ENCODE results near the gene WFIKKN2. TPM values are rescaled to one million over a fixed set of nuclear protein-coding genes. Genes with fewer than 3 reads are reported as not detected.
A peak's percentile ranks its signal among the peaks of the same experiment; 100 is the strongest.

WFIKKN2 gene
- total RNA-seq, 2 donors from 2014 or later: 0.06 to 0.08 TPM

DNA sequence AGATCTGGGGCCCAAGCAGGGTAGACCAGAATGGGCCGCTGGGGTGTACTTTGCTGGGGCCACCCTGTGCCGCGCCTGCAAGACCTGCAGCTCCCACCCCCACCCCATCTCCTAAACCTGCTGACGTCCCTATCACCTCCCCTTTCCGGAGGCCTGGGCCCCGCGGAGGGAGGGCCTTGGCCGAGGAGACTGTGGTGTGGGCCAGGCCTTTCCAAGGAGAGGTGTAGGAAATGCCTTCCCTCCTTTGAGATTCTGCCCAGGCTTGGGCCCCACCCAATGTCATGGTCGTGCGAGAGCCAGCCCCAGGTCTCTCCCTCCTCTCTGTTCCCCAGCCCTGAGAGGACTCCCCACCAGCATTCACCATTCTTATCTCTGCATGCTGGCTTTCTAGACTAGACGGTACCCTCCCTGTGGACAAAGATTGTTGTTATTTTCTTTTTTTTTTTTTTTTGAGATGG lies 3.9 kb upstream of the WFIKKN2 start:
- no peak for DNase-seq
- intact Hi-C loops (cut with DNase I, micrococcal nuclease): loop anchor here in 1 of 2 donors (10.0 kb wide), 1 partner anchor 287 kb away; the partner anchor contains the start of gene SPATA20
- no peak for ATAC-seq

DNA sequence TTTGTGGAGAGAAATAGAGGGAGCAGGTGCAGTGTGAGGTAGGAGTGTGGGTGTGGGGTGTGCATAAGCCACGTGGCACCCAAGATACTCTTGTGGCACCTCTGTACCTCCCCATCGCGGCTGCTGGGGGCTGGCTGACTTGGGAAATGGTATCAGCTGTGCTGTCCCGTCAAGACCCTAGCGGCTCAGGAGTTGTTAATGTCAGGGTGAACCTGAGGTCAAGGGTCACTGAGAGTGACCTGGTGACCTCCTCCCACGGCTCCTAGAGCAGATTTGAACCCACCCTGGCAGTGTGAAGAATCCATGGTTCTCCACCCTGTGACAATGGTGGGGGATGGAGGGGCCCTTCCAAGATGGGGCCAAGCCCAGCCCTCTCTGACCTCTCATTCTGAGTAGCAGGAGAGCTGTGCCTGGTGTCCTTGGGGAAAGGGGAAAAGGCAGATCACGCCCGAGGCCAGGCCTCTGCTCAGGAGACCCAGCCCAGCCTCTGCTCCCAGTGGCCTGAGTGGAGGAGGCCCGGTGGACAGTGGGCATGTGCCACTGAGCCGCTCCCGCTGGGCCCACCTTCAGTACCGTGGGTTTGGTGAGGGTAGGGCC lies 3.0 kb upstream of the WFIKKN2 start:
- ATAC-seq (no peak), DNase-seq (no peak)
- intact Hi-C loops (cut with DNase I, micrococcal nuclease): loop anchor here in 1 of 2 donors (10.0 kb wide), 1 partner anchor 288 kb away; the partner anchor contains the start of gene SPATA20

DNA sequence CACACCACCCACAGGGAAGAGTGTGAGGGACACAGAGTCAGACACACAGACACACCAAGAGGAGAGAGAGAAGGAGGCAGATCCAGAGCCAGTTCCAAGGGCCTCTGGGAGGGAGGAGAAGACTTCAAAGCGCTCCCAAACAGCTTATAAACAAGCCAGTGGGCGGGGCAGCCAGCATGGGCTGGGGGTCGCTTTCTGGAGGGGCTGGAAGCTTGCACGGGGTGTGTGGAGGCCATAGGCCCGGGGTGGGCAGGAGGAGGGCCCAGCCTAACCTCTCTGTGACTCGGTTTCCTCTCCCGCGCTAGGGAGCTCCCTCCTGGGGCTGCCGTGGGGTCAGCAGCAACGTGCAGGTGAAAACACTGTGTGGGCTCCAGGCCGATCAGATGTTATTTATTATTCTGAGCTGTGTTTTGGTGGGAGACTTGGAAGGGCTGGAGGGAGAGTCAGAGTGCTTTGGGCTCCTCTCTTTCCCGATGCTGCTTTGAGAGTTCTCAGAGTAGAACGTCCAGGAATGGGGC lies 2.5 kb upstream of the WFIKKN2 start:
- intact Hi-C loops (cut with DNase I, micrococcal nuclease): loop anchor here in 1 of 2 donors (10.0 kb wide), 1 partner anchor 288 kb away; the partner anchor contains the start of gene SPATA20
- no peak for ATAC-seq
- DNase-seq: no peak

DNA sequence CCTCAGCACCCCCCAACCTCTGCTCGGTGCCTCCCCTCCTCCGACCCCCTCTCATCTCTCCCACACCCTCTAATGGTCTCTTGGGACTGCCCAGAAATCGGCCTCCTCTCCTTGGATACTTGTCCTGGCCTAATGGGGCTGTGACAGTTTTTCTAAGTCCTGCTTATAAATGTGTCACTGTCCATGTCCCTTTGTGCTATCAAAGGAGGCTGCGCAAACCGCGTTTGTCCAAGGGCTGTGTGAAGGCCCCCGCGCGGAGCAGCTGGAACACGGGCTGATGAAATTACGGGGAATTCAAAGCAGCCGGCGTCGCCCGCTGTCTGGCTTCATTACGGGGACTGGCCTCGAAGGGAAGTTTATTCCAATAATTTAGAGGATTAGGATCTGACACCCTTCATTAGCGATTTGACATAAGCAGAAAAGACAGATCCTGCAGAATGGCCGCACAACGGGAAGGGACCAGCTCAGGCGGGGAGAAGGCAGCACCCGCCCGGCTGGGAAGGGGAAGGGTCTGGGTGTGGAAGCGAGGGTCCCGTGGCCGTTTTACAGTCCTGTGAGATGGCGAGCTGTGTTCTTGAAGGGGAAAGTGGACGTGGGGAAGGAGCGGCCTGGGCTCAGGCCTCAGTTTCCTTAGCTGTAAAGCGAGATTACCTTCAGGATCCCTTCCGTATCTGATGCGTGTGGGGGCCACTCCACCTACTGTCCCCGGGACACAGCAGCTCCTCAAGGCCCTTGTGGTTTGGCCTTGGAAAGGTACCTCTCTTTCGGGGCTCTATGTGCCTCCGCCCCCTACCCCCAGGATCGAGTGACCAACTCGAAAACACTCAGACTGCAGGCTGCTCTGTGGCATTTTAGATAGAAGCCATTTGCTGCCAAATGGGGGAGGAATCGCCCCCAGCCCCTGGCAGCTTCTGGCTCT lies 1.6 kb upstream of the WFIKKN2 start:
- DNase-seq: no peak
- ATAC-seq: no peak
- intact Hi-C loops (cut with DNase I, micrococcal nuclease): loop anchor here in 1 of 2 donors (10.0 kb wide), 1 partner anchor 289 kb away; the partner anchor contains the start of gene SPATA20

DNA sequence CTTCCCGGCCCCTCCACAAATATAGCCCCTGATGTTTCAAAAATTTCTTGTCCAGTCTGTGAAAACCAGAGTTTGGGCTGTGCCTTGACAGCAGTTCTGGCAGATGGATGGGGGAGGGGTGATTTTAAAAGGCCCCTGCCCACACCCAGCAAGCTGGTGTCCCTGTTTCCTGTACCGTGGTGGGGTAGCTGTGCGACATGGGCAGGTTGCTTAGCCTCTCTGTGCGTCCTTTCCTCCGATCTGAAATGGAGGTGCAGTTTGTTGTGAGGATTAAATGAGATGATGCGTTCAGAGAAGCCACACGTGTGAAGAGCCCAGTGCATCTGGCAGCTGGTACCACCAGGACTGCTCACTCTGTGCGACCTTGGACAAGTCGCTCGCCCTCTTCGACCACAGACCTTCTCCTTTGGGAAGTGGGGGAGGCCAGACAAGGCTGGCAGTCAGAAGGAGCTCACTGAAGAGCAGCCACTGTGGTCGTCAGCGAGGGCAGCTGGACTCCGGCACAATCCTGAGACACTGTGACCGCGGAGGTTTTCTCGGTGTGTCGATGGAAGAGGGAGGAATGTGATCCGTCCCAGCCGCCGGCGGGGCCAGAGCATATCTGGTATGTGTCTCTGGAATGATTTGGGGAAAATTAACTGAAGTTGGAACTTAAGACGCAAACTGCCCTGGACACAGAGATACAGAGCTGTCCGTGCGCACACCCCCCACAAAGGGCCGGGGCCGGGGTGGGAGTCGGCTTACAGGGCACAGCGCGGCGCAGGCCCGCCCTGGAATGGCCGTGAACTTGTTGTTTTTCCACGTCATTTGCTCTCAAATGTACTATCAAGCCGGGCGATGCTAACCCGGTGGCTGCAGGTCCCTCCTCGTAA lies 721 bp upstream of the WFIKKN2 start:
- intact Hi-C loops (cut with DNase I, micrococcal nuclease): loop anchor here in 1 of 2 donors (10.0 kb wide), 1 partner anchor 290 kb away; the partner anchor contains the start of gene SPATA20
- ATAC-seq: peak; percentile 61
- DNase-seq: no peak

DNA sequence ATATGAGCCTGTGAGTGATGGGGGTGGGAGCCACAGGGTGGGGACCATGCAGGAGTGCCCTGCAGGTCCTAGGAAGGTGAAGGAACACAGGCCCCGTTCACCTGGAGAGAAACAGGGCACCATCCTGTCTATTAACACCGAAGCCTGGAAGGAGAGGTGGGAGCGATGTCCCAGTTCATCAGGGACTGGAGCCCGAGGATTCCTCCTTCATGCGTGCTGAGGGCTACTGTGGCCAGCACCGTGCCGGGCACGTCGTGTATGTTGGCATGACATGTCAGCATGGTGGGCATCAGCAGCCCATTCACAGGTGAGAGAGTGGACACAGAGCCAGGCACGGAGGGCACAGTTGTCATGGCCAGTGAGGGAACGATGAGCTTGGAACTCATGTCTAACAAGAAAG lies 1.4 kb downstream of the WFIKKN2 start:
- no peak for DNase-seq
- no peak for ATAC-seq
- intact Hi-C loops (cut with DNase I, micrococcal nuclease): loop anchor here in 1 of 2 donors (10.0 kb wide), 1 partner anchor 292 kb away; the partner anchor contains the start of gene SPATA20

DNA sequence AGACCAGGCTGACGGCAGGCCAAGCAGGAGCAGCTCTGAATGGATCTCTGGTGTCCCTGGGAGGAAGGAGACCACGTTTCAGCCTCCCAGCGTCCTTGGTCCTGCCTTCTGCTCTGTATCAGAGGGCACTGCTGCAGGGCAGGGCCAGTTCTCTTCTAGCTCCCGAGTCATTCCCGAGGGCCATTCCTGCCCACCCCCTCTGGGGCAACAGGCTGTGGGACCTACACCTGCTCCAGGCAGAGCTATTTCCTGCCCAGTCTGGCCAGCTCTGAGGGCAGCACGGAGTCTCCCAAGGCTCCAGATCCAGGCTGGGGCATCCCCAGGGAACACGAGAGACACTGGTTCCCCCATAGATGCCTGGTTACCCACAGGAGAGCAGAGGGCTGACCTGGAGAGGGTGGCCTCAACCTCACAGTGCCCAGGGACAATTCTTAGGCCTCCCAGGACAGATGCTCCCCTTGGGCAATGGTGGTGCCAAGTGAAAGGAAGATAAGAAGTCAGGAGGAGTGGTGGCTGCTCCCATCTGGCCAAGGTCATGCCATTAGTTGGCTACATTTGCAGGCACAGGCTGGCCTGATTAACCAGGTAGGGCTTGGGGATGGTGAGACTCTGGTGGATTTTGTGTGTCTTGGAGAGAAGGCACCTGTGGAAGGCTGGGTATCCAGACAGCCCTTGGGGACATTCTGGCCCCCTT lies 2.0 kb downstream of the WFIKKN2 start:
- DNase-seq (no peak), ATAC-seq (no peak)
- intact Hi-C loops (cut with DNase I, micrococcal nuclease): loop anchor here in 1 of 2 donors (10.0 kb wide), 1 partner anchor 293 kb away; the partner anchor contains the start of gene SPATA20

DNA sequence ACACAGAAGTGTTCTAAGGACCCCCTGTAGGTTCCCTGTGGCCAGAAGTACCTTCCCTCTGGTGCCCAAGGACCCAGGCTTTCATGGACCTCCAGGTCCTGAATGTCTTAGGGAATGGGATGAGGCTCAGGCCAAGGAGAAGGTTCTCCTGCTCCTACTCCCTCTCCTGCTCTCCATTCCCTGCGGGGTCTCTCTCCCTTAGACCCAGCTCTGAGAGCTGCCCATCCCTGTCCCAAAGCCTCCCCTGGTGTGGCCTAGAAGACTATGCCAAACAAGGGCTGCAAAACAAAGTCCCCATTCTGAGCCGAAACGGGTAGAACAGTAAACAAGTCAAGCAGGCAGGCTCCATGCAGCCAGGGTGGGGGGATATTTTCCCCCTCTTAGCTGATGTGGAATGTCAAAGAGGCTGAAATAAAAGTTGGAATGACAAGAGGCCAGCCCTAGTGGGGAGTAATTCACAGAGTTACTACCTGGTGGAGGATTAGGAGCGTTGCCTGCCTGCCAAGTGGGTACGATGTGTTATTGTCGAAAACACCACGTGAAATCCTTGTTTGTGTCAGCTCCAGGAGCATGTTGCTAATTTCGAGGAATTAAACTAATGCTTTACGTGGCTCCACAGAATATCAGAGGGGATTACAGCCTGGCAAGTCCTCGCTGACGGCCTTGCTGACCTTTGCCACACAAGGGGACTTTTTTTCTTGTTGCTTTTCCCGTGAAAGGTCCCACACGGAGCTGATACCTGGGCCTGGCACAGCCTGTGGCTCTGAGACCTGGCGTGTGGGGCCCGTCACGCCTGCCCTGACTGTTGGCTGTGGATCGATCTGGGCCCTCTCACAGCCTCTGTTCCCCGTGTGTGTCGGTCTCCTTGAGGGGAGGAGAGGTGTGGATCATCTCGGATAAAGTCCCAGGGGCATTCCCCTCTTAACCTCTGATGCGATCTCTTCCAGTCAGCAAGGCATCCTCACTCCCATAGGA lies 2.9 kb downstream of the WFIKKN2 start:
- intact Hi-C loops (cut with DNase I, micrococcal nuclease): loop anchor here in 1 of 2 donors (10.0 kb wide), 1 partner anchor 293 kb away; the partner anchor contains the start of gene SPATA20
- ATAC-seq: no peak

DNA sequence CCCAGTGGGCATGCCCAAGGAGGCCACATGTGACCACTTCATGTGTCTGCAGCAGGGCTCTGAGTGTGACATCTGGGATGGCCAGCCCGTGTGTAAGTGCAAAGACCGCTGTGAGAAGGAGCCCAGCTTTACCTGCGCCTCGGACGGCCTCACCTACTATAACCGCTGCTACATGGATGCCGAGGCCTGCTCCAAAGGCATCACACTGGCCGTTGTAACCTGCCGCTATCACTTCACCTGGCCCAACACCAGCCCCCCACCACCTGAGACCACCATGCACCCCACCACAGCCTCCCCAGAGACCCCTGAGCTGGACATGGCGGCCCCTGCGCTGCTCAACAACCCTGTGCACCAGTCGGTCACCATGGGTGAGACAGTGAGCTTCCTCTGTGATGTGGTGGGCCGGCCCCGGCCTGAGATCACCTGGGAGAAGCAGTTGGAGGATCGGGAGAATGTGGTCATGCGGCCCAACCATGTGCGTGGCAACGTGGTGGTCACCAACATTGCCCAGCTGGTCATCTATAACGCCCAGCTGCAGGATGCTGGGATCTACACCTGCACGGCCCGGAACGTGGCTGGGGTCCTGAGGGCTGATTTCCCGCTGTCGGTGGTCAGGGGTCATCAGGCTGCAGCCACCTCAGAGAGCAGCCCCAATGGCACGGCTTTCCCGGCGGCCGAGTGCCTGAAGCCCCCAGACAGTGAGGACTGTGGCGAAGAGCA lies 4.4 kb downstream of the WFIKKN2 start:
- intact Hi-C loops (cut with DNase I, micrococcal nuclease): loop anchor here (5.0 to 10.0 kb wide), 2 partner anchors 57 to 295 kb away; partner anchors contain the start of gene SPATA20 (in 2 of the 2)
- ATAC-seq: no peak
- no peak for DNase-seq

More for the DNA sequence above, 2.9 kb downstream of the WFIKKN2 start:
- DNase-seq: no peak

DNA sequence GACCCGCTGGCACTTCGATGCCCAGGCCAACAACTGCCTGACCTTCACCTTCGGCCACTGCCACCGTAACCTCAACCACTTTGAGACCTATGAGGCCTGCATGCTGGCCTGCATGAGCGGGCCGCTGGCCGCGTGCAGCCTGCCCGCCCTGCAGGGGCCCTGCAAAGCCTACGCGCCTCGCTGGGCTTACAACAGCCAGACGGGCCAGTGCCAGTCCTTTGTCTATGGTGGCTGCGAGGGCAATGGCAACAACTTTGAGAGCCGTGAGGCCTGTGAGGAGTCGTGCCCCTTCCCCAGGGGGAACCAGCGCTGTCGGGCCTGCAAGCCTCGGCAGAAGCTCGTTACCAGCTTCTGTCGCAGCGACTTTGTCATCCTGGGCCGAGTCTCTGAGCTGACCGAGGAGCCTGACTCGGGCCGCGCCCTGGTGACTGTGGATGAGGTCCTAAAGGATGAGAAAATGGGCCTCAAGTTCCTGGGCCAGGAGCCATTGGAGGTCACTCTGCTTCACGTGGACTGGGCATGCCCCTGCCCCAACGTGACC lies 5.0 kb downstream of the WFIKKN2 start:
- intact Hi-C loops (cut with DNase I, micrococcal nuclease): loop anchor here in 1 of 2 donors (5.0 to 10.0 kb wide), 2 partner anchors 58 to 296 kb away; partner anchors contain the start of gene SPATA20
- DNase-seq (no peak), ATAC-seq (no peak)

DNA sequence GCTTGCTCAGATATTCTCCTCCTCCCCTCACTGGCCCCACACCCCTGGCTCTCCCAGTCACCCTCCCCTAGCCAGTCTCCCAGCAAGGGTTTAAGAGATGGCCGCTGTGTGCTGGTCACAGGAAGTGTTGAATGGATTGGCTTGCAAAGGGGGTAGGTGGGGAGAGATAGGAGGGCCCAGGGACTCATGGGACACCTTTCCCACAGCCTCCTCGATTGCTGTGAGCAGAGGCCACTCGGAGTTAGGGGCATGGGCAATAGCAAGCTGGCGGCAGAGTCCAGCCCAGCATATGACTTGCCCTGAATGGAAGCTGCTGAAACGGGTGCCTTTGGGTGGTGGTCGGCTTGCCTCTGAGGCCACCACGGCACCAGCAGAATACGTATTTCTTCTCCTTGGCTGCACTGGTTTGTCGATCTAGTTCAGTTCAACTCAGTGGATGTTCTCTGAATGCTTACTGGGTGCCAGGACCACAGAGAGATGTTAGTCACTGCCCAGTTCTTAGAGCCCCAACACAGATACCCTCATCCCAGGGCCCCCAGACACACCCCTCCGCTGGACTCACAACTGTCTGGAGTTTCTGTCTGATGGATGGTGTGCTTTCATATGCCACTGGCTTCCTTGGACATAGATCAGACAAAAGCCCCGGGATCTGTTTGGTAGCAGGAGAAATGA lies 6.0 kb downstream of the WFIKKN2 start:
- DNase-seq: no peak
- no peak for ATAC-seq
- intact Hi-C loops (cut with DNase I, micrococcal nuclease): loop anchor here in 1 of 2 donors (5.0 to 10.0 kb wide), 2 partner anchors 59 to 297 kb away; partner anchors contain the start of gene SPATA20

DNA sequence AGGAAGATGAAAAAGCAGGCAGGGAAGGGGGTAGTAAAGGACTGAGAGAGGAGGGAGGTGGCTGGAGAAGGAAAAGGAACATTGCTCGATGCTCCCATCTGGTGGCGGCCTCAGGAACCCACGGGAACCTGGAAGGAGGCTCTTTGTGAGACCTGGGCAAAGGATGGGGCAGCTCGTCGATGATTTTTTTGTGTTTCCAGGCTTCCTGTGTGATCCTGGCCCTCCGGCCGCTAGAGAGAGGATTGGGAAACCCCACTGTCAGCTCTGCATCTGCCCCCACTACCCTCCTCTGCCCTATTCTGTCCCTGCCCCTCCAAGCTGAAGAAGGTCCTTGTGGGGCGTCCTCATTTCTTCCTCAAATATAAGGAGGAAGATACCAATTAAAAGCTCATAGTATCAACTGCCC lies 6.6 kb downstream of the WFIKKN2 start:
- DNase-seq (peak; percentile 55 to 80), ATAC-seq (peak; percentile 91)
- intact Hi-C loops (cut with DNase I, micrococcal nuclease): loop anchor here in 1 of 2 donors (5.0 to 10.0 kb wide), 2 partner anchors 60 to 297 kb away; partner anchors contain the start of gene SPATA20

DNA sequence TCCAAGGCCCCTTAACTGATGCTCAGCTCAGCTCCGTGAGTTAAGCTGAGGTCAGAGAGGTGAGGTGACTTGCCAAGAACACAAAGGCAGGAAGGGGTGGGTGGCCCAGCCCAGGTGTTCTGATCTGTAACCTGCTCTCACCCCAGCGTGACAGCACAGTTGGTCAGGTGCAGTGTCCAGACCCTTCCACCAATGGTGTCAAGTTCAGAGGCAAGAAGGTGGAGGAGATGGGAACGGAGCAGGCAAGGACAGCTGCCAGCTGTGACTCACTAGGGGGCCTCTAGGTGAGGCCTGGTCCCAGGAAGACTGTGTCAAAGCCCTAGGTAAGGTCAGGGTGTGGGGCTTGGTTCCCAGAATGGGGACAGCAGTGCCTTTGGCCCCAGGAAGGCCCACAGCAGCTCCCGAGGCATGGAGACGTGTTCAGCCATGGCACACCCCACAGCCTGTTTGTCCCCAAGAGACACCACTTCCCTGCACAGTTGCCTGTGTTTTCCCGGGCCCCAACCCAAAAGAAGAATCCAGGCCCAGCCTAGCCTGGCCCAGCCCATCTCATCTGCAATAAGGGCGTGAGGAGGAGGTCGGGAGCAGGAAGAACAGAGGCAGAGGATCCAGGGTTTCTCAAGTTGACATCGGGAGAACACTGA lies 7.2 kb downstream of the WFIKKN2 start:
- peak; percentile 5 for ATAC-seq
- intact Hi-C loops (cut with DNase I, micrococcal nuclease): loop anchor here in 1 of 2 donors (5.0 to 10.0 kb wide), 2 partner anchors 60 to 298 kb away; partner anchors contain the start of gene SPATA20
- no peak for DNase-seq
